ENCODE results near the gene SLAMF7.

DNA sequence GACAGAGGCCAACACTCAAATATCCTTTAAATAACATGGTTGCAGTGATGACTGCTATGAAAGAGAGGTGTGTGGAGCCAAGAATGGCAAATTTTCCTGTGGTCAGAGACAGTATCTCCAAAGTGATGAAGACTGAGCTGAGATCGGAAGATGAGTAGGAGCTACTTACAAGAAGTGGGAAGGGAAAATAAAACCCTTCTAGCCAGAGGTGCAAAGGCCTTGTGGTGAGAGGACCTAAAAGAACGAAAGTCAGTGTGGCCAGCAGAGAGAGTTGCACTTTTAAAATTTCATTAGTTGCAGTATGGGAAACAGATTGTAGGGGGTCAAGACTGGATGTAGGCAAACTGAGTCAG lies 17.8 kb downstream of the SLAMF7 start:
- TF ChIP-seq, protein P1, sequence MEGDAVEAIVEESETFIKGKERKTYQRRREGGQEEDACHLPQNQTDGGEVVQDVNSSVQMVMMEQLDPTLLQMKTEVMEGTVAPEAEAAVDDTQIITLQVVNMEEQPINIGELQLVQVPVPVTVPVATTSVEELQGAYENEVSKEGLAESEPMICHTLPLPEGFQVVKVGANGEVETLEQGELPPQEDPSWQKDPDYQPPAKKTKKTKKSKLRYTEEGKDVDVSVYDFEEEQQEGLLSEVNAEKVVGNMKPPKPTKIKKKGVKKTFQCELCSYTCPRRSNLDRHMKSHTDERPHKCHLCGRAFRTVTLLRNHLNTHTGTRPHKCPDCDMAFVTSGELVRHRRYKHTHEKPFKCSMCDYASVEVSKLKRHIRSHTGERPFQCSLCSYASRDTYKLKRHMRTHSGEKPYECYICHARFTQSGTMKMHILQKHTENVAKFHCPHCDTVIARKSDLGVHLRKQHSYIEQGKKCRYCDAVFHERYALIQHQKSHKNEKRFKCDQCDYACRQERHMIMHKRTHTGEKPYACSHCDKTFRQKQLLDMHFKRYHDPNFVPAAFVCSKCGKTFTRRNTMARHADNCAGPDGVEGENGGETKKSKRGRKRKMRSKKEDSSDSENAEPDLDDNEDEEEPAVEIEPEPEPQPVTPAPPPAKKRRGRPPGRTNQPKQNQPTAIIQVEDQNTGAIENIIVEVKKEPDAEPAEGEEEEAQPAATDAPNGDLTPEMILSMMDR (IDR thresholded peaks at IDR 0.05), result no peak
- no peak for TF ChIP-seq POLR2A (IDR thresholded peaks at IDR 0.05)

Measured in heart left ventricle (tissue), 13 donors.